ENCODE measurements around the gene UBAC1. TPM values are rescaled to one million over a fixed set of nuclear protein-coding genes. Genes with fewer than 3 reads are reported as not detected.

The UBAC1 gene
- total RNA-seq, 2 experiments from 2014 or later = 16.4 to 19.6 TPM

- Histone ChIP-seq H3K4me1 (ENCODE audit: insufficient read depth, low read length) (no peaks in the 10 kb centered on the region), H3K9me3 (ENCODE audit: control insufficient read depth in 1 of 2, insufficient read depth in 1 of 2, low read length in 2 of 2) (no peaks in the 10 kb centered on the region), H3K4me3 (ENCODE audit: low read length) (no peak overlapping the region), H3K27ac (ENCODE audit: low read depth in 1 of 2, low read length in 2 of 2) (no peak overlapping the region), H3K27me3 (ENCODE audit: control insufficient read depth in 1 of 2, insufficient read depth in 2 of 2, low read length in 2 of 2) (no peaks in the 10 kb centered on the region), H3K36me3 (ENCODE audit: insufficient read depth, low read length) (no peaks in the 10 kb centered on the region)
- no peaks in the 10 kb centered on the region for H3K27me3 Mint-ChIP-seq
- intact Hi-C loops (cut with DNase I, micrococcal nuclease) = no loop called here
- no peak overlapping the region for H3K27ac Mint-ChIP-seq
- ATAC-seq (ENCODE audit: poor library complexity) (no peak), DNase-seq (no peak)
- no peak for TF ChIP-seq CTCF (IDR thresholded peaks at IDR 0.05)
- H3K36me3 Mint-ChIP-seq (ENCODE audit: low read depth) = no peaks in the 10 kb centered on the region
- ChIA-PET POLR2A (no interaction called here), CTCF (no interaction called here)
- no peaks in the 10 kb centered on the region for H3K4me1 Mint-ChIP-seq (ENCODE audit: low read depth)
- H3K4me3 Mint-ChIP-seq = no peak overlapping the region
- H3K9me3 Mint-ChIP-seq = no peaks in the 10 kb centered on the region
Observed at GRCh38 chr9:136004219-136004618, 43.0 kb upstream of the UBAC1 start.

- no peak overlapping the region for H3K27ac Mint-ChIP-seq
Observed at GRCh38 chr9:136003411-136004218, 42.4 kb upstream of the UBAC1 start.

GRCh38 chr9:136002881-136003280 is 41.7 kb upstream of the UBAC1 start:
- H3K36me3 Mint-ChIP-seq (ENCODE audit: low read depth) = no peaks in the 10 kb centered on the region
- Histone ChIP-seq H3K27me3 (ENCODE audit: control insufficient read depth in 1 of 2, insufficient read depth in 2 of 2, low read length in 2 of 2) (no peaks in the 10 kb centered on the region), H3K4me1 (ENCODE audit: insufficient read depth, low read length) (no peaks in the 10 kb centered on the region), H3K36me3 (ENCODE audit: insufficient read depth, low read length) (no peaks in the 10 kb centered on the region), H3K27ac (ENCODE audit: low read depth in 1 of 2, low read length in 2 of 2) (no peak overlapping the region), H3K4me3 (ENCODE audit: low read length) (no peak overlapping the region), H3K9me3 (ENCODE audit: control insufficient read depth in 1 of 2, insufficient read depth in 1 of 2, low read length in 2 of 2) (no peaks in the 10 kb centered on the region)
- no peak for TF ChIP-seq CTCF (IDR thresholded peaks at IDR 0.05)
- ATAC-seq (ENCODE audit: poor library complexity) = no peak
- H3K4me3 Mint-ChIP-seq = no peak overlapping the region
- POLR2A ChIA-PET = no interaction called here
- CTCF ChIA-PET = no interaction called here
- no peaks in the 10 kb centered on the region for H3K27me3 Mint-ChIP-seq
- H3K4me1 Mint-ChIP-seq (ENCODE audit: low read depth) = no peaks in the 10 kb centered on the region
- H3K27ac Mint-ChIP-seq = no peak overlapping the region
- intact Hi-C loops (cut with DNase I, micrococcal nuclease) = no loop called here
- H3K9me3 Mint-ChIP-seq = no peaks in the 10 kb centered on the region
- DNase-seq = no peak

More at GRCh38 chr9:136003411-136004218, 42.4 kb upstream of the UBAC1 start:
- ATAC-seq (ENCODE audit: poor library complexity) (no peak), DNase-seq (no peak)
- H3K9me3 ChIP-seq (ENCODE audit: control insufficient read depth in 1 of 2, insufficient read depth in 1 of 2, low read length in 2 of 2) = no peaks in the 10 kb centered on the region
- H3K9me3 Mint-ChIP-seq = no peaks in the 10 kb centered on the region
- ChIA-PET POLR2A (no interaction called here), CTCF (no interaction called here)
- no peak overlapping the region for H3K27ac ChIP-seq (ENCODE audit: low read depth in 1 of 2, low read length in 2 of 2)
- TF ChIP-seq CTCF (IDR thresholded peaks at IDR 0.05) = no peak
- no peak overlapping the region for H3K4me3 Mint-ChIP-seq
- no peaks in the 10 kb centered on the region for H3K4me1 ChIP-seq (ENCODE audit: insufficient read depth, low read length)
- no peaks in the 10 kb centered on the region for H3K4me1 Mint-ChIP-seq (ENCODE audit: low read depth)
- H3K4me3 ChIP-seq (ENCODE audit: low read length) = no peak overlapping the region
- intact Hi-C loops (cut with DNase I, micrococcal nuclease) = no loop called here
- no peaks in the 10 kb centered on the region for H3K36me3 ChIP-seq (ENCODE audit: insufficient read depth, low read length)
- H3K36me3 Mint-ChIP-seq (ENCODE audit: low read depth) = no peaks in the 10 kb centered on the region
- no peaks in the 10 kb centered on the region for H3K27me3 ChIP-seq (ENCODE audit: control insufficient read depth in 1 of 2, insufficient read depth in 2 of 2, low read length in 2 of 2)
- H3K27me3 Mint-ChIP-seq = no peaks in the 10 kb centered on the region
